ENCODE measurements around the gene NEU4.

GRCh38 chr2:241841181-241842066 is 32.4 kb downstream of the NEU4 start:
- TF ChIP-seq PKNOX1 (IDR thresholded peaks at IDR 0.05) (no peak), TARDBP (IDR thresholded peaks at IDR 0.05) (no peak), NFRKB (IDR thresholded peaks at IDR 0.05) (no peak), FOXA1 (IDR thresholded peaks at IDR 0.05) (no peak)

Data from HEK293T (cell line).